ENCODE measurements around the gene GNB5. TPM values are rescaled to one million over a fixed set of nuclear protein-coding genes. Genes with fewer than 3 reads are reported as not detected.
A peak's percentile ranks its signal among the peaks of the same experiment; 100 is the strongest.

Gene GNB5
- total and polyA plus RNA-seq, 2 of the 13 experiments (the other 11 are each of a cell fraction or from before 2014, with no cell fraction given) = 13.7 to 14.4 TPM

DNA sequence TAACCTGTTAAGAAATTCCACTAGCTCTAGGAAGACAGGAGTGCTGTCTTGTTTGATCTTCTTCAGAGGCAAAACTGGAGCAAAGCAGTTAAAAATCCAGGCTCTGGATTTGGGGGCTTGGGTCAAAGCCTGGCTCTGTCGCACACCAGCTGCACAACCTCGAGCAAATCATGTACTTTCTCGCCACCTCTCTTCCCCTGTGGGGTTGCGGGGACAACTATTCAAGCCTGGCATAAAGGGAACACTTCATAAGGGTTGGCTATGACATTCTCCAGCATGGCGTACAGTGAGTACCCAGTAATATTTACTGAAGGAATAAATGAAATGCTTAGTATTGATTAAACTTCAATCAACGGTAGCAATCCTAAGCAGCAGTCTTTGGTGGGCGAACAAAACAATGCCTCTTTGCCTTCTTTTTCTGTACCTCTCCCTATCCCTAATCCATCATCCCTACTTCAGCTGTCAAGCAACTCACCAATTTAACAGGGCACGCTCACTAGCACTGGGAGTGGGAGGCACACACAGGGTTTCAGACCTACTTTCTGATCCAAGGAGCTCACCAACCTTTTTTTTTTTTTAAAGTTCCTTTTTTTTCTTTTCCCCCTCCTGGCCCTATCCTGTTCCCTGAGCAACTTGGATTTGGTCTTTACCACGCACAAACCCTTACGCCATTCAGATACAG is 33.0 kb downstream of the GNB5 start:
- H3K4me2 ChIP-seq (ENCODE audit: low read depth, low read length) = no peak overlapping the region
- H3K4me3 ChIP-seq (replicated peaks in 1 of 3; ENCODE audit: insufficient read depth in 1 of 3, low read depth in 2 of 3, low read length in 3 of 3) = no peak overlapping the region
- H3K9me3 ChIP-seq (ENCODE audit: low read length) = no peaks in the 10 kb centered on the region
- H3K4me1 ChIP-seq (ENCODE audit: insufficient read depth, low read length) = peaks cover 21% of the 10 kb centered on the region
- ATAC-seq (no peak), FAIRE-seq (no peak), DNase-seq (ENCODE audit: low spot score) (no peak)
- no peaks in the 10 kb centered on the region for H3K79me2 ChIP-seq (ENCODE audit: insufficient read depth, low read length)
- ChIA-PET CTCF (ENCODE audit: low intra/inter-chr PET ratio, low total read pairs) (no interaction called here), POLR2A (interaction anchor here (0.8 to 1.0 kb wide), 3 partner anchors 21 to 24 kb away, joined by 3 read pairs; no protein-coding TSS in a partner anchor)
- H3K27me3 ChIP-seq (ENCODE audit: control insufficient read depth in 1 of 2, insufficient read depth in 2 of 2, low read length in 2 of 2) = no peaks in the 10 kb centered on the region
- H3K36me3 ChIP-seq (replicated peaks in 1 of 2; ENCODE audit: control insufficient read depth in 1 of 2, insufficient read depth in 2 of 2, low read length in 2 of 2) = peaks cover 0 to 11% of the 10 kb centered on the region in 2 experiments; a peak in 2 of 5 replicates
- in situ Hi-C loops (cut with HindIII; ENCODE audit: extremely low pct_ligation_motif_present, low pct_unique_long_range_greater_than_20kb) = no loop called here
- intact Hi-C loops (cut with micrococcal nuclease; ENCODE audit: unreplicated experiment) = no loop called here
- TF ChIP-seq ZNF546 (CRISPR knock-in tag; conservative IDR thresholded peaks at IDR 0.05) (no peak), MED8 (CRISPR knock-in tag; IDR thresholded peaks at IDR 0.05; ENCODE audit: insufficient replicate concordance) (no peak), HHEX (CRISPR knock-in tag; IDR thresholded peaks at IDR 0.05) (no peak)
- TF ChIP-seq, protein P1, sequence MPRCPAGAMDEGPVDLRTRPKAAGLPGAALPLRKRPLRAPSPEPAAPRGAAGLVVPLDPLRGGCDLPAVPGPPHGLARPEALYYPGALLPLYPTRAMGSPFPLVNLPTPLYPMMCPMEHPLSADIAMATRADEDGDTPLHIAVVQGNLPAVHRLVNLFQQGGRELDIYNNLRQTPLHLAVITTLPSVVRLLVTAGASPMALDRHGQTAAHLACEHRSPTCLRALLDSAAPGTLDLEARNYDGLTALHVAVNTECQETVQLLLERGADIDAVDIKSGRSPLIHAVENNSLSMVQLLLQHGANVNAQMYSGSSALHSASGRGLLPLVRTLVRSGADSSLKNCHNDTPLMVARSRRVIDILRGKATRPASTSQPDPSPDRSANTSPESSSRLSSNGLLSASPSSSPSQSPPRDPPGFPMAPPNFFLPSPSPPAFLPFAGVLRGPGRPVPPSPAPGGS (CRISPR knock-in tag; IDR thresholded peaks at IDR 0.05) = no peak
- H3K27ac ChIP-seq (ENCODE audit: extremely low read length, insufficient read depth, low read length) = no peak overlapping the region
- WGBS (ENCODE audit: low lambda C conversion rate) = 83% methylated on average over 10 of the region's 10 CpGs
- no peak overlapping the region for H2AFZ ChIP-seq (ENCODE audit: low read length)
- H4K20me1 ChIP-seq (ENCODE audit: insufficient read depth, low read length) = no peaks in the 10 kb centered on the region
- no TSS peak for BruUV-seq (replicated peaks)
- no peak overlapping the region for H3K9ac ChIP-seq (ENCODE audit: insufficient read depth, low read depth, low read length)

GRCh38 chr15:52155878-52156277 is 35.3 kb downstream of the GNB5 start:
- no peaks in the 10 kb centered on the region for H4K20me1 ChIP-seq (ENCODE audit: insufficient read depth, low read length)
- in situ Hi-C loops (cut with HindIII; ENCODE audit: extremely low pct_ligation_motif_present, low pct_unique_long_range_greater_than_20kb) = no loop called here
- ChIA-PET CTCF (ENCODE audit: low intra/inter-chr PET ratio, low total read pairs) (no interaction called here), POLR2A (interaction anchor here (1.0 to 1.6 kb wide), 4 partner anchors 19 to 184 kb away, joined by 3 to 10 read pairs (median 6); partner anchors contain the start of gene LEO1)
- no TSS peak for BruUV-seq (replicated peaks)
- H2AFZ ChIP-seq (ENCODE audit: low read length) = no peak overlapping the region
- WGBS (ENCODE audit: low lambda C conversion rate) = 77% methylated on average over 2 of the region's 2 CpGs
- peaks cover 0 to 2% of the 10 kb centered on the region in 2 experiments; a peak in 2 of 5 replicates for H3K36me3 ChIP-seq (replicated peaks in 1 of 2; ENCODE audit: control insufficient read depth in 1 of 2, insufficient read depth in 2 of 2, low read length in 2 of 2)
- no peaks in the 10 kb centered on the region for H3K9me3 ChIP-seq (ENCODE audit: low read length)
- peaks cover 21% of the 10 kb centered on the region for H3K4me1 ChIP-seq (ENCODE audit: insufficient read depth, low read length)
- no peak overlapping the region for H3K4me3 ChIP-seq (replicated peaks in 1 of 3; ENCODE audit: insufficient read depth in 1 of 3, low read depth in 2 of 3, low read length in 3 of 3)
- no peak for DNase-seq (ENCODE audit: low spot score)
- TF ChIP-seq, protein P1 (CRISPR knock-in tag; IDR thresholded peaks at IDR 0.05) = no peak
- TF ChIP-seq ZBTB34 (CRISPR knock-in tag; IDR thresholded peaks at IDR 0.05) = no peak
- TF ChIP-seq ZNF3 (CRISPR knock-in tag; IDR thresholded peaks at IDR 0.05) = no peak
- TF ChIP-seq SMAD3 (CRISPR knock-in tag; IDR thresholded peaks at IDR 0.05) = no peak
- TF ChIP-seq, protein P2, sequence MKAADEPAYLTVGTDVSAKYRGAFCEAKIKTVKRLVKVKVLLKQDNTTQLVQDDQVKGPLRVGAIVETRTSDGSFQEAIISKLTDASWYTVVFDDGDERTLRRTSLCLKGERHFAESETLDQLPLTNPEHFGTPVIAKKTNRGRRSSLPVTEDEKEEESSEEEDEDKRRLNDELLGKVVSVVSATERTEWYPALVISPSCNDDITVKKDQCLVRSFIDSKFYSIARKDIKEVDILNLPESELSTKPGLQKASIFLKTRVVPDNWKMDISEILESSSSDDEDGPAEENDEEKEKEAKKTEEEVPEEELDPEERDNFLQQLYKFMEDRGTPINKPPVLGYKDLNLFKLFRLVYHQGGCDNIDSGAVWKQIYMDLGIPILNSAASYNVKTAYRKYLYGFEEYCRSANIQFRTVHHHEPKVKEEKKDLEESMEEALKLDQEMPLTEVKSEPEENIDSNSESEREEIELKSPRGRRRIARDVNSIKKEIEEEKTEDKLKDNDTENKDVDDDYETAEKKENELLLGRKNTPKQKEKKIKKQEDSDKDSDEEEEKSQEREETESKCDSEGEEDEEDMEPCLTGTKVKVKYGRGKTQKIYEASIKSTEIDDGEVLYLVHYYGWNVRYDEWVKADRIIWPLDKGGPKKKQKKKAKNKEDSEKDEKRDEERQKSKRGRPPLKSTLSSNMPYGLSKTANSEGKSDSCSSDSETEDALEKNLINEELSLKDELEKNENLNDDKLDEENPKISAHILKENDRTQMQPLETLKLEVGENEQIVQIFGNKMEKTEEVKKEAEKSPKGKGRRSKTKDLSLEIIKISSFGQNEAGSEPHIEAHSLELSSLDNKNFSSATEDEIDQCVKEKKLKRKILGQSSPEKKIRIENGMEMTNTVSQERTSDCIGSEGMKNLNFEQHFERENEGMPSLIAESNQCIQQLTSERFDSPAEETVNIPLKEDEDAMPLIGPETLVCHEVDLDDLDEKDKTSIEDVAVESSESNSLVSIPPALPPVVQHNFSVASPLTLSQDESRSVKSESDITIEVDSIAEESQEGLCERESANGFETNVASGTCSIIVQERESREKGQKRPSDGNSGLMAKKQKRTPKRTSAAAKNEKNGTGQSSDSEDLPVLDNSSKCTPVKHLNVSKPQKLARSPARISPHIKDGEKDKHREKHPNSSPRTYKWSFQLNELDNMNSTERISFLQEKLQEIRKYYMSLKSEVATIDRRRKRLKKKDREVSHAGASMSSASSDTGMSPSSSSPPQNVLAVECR (CRISPR knock-in tag; IDR thresholded peaks at IDR 0.05; ENCODE audit: borderline replicate concordance) = no peak
- H3K9ac ChIP-seq (ENCODE audit: insufficient read depth, low read depth, low read length) = no peak overlapping the region
- peak overlapping the region; percentile 68 for H3K27ac ChIP-seq (ENCODE audit: extremely low read length, insufficient read depth, low read length)
- no peaks in the 10 kb centered on the region for H3K79me2 ChIP-seq (ENCODE audit: insufficient read depth, low read length)
- FAIRE-seq = no peak
- H3K27me3 ChIP-seq (ENCODE audit: control insufficient read depth in 1 of 2, insufficient read depth in 2 of 2, low read length in 2 of 2) = no peaks in the 10 kb centered on the region
- H3K4me2 ChIP-seq (ENCODE audit: low read depth, low read length) = peak overlapping the region; percentile 49; the same call in 1 of the 2 replicates
- intact Hi-C loops (cut with micrococcal nuclease; ENCODE audit: unreplicated experiment) = no loop called here
- no peak for ATAC-seq

All from HepG2 (cell line).